Hindlimb muscle (tissue), 1 donor: ENCODE data around the gene MVB12B. TPM values are rescaled to one million over a fixed set of nuclear protein-coding genes. Genes with fewer than 3 reads are reported as not detected.

Experiments
- DNase-seq: peaks from one replicate; pipeline ENCODE4 v3.0.0-alpha.2; 2013
- polyA plus RNA-seq: library from polyadenylated mRNA; unstranded; fragments of 120-200 nt; gene quantifications from one replicate; pipeline ENCODE4 v1.2.1, GENCODE V29; 2013; ENCODE audit not compliant: insufficient read length

Gene MVB12B
- polyA plus RNA-seq, 1 donor: 21.2 TPM

- DNase-seq: no peak
Observed at GRCh38 chr9:126331964-126332748, 5.5 kb downstream of the MVB12B start.

- no peak for DNase-seq
Observed at GRCh38 chr9:126334721-126335621, 8.3 kb downstream of the MVB12B start.

GRCh38 chr9:126335837-126336735, 9.5 kb downstream of the MVB12B start:
- no peak for DNase-seq

- DNase-seq: no peak
Observed at GRCh38 chr9:126336736-126337325, 10.2 kb downstream of the MVB12B start.

GRCh38 chr9:126337729-126338372, 11.2 kb downstream of the MVB12B start:
- no peak for DNase-seq

- no peak for DNase-seq
Observed at GRCh38 chr9:126338945-126339344, 12.3 kb downstream of the MVB12B start.

- DNase-seq: no peak
Observed at GRCh38 chr9:126341426-126341825, 14.8 kb downstream of the MVB12B start.

GRCh38 chr9:126341902-126342301, 15.3 kb downstream of the MVB12B start:
- DNase-seq: no peak

- no peak for DNase-seq
Observed at GRCh38 chr9:126342621-126343031, 16.0 kb downstream of the MVB12B start.

GRCh38 chr9:126343271-126343700, 16.7 kb downstream of the MVB12B start:
- no peak for DNase-seq

- no peak for DNase-seq
Observed at GRCh38 chr9:126346031-126346430, 19.4 kb downstream of the MVB12B start.

GRCh38 chr9:126347093-126347492, 20.5 kb downstream of the MVB12B start:
- DNase-seq: no peak

- DNase-seq: no peak
Observed at GRCh38 chr9:126347911-126348760, 21.5 kb downstream of the MVB12B start.

- no peak for DNase-seq
Observed at GRCh38 chr9:126348911-126349550, 22.4 kb downstream of the MVB12B start.

GRCh38 chr9:126354887-126355770, 28.5 kb downstream of the MVB12B start:
- no peak for DNase-seq

GRCh38 chr9:126357074-126357473, 30.4 kb downstream of the MVB12B start:
- no peak for DNase-seq

- no peak for DNase-seq
Observed at GRCh38 chr9:126360073-126360472, 33.4 kb downstream of the MVB12B start.

- DNase-seq: no peak
Observed at GRCh38 chr9:126361810-126362238, 35.2 kb downstream of the MVB12B start.

GRCh38 chr9:126363250-126363649, 36.6 kb downstream of the MVB12B start:
- no peak for DNase-seq
